Measurements from ENCODE around the gene OPN5. TPM values are rescaled to one million over a fixed set of nuclear protein-coding genes. Genes with fewer than 3 reads are reported as not detected.
"Not testable (repeated sequence)": the region's sequence is repeated elsewhere in the genome, so short reads cannot be mapped to it uniquely, and the experiment has no call there.

Gene OPN5
- not detected for total RNA-seq
- long read RNA-seq, result 0 reads

- DNase-seq (ENCODE audit: low spot score), result no peak
Observed at GRCh38 chr6:47781732-47782131, at the start of gene OPN5. OPN5 (plus strand) TSS chr6:47782032; CDS start chr6:47782067, 35 bp downstream.

DNA sequence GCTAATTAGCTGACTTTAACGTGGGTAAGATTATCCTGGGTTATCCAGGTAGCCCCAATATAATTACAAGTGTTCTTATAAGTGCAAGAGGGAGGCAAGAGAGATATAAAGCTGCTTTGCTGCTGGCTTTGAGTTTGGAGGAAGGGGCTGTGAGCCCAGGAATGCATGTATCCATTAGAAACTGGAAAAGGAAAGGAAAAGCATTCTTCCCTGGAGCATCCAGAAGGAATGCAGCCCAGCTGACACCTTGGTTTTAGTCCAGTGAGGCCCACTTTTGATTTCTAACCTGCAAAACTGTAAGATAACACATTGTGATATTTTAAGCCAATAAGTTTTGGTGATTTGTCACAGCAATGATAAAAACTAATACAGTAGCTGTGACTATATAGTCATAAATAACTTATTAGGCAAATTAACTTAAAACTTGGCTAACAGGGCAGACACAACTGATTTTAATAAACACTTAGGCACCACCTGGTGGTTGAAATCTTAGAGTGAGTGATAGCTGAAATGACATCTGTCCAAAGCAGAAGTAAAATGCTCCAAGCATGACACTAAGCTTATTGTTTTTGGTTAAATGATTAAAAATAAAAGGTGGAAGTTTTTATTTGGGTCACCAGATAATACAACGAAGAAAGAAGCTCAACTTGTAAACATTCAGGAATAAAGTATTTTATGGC is 47.8 kb upstream of the OPN5 start:
- DNase-seq (ENCODE audit: low spot score), result no peak

DNA sequence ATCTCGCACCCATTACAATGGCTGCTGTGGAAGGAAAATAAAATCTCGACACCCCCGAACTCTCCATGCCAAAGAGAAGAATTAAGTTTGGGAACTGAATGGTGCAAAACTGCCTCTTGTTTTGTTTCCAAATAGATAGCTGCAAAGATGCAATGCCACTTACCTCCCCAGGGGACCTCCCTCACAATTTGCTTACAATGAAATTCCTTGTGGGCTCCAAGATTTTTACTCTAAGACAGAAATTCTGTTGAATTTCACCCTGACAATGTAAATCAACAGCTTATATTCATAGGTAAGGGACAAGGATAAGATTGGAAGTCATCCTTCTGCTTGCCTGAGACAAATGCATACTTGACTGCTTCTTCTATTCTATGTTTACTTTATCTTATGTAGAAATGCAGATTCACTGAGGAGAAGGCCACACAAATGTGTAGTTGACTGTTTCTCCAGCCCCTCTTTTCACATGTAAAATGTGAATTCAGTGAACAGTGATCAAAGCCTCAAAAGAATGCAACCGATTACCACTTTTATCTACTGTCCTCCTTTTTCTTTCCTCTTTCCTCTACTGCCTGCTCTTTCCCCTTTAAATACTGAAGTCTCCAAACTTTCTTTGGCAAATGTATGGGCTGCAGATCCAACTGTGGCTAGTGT is 46.9 kb upstream of the OPN5 start:
- DNase-seq (ENCODE audit: low spot score), result no peak

DNA sequence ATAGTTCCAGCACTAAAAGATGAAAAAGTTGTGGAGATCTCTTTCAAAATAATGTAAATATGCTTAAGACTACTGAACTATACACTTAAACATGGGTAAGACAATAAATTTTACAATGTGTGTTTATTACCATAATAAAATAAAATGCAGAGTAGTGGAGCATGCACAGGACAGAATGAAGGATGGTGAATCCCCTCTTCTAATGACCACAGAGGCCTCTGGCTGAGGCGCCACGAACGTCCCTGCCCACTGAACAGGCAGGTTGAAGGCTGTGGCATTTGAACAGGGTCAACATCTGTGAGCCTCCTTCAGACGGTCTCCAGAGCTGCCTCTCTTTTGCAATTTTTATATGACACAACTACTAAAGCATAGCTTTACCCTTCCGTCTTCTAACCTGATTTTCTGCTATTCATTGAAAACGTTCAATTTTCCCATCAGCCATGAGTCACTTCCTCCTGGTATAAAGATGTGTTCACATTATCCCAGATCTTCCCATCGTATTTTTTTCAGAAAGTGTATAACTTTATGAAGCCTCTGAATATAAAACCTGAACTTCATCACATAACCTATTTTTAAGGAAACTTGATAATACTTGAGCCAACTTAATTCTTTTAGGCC is 45.6 kb upstream of the OPN5 start:
- DNase-seq (ENCODE audit: low spot score), result no peak

DNA sequence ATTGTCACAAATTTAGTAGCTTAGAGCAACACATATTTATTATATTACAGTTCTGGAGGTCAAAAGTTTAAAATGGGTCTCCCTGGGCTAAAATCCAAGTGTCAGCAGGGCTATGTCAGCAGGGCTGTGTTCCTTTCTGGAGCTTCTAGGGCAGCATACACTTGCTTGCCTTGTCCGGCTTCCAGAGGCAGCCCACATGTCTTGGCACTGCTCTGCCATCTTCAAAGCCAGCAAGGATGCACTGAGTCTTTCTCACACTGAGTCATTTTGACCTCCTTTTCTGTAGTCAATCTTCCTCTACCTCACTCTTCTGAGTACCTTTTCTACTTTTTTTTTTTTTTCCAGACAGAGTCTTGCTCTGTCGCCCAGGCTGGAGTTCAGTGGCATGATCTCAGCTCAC is 44.4 kb upstream of the OPN5 start:
- no peak for DNase-seq (ENCODE audit: low spot score)

DNA sequence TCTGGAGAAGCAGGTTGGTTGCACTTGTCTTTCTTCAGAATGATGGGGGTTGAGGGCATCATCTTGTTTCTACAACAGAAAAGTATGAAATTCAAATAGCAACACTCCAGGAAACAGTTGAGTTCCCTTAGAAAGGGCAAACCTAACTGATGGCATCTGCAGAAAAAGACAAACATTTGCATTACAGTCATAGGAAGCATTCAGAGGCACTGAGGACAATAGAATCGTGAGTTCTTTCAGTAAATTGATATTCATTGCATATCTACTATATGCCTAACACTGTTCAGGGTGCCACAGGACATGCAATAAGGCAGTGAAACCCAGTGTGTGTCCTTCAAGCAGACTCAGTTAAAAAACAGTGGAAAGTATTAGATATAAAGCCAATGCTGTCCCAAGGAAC is 41.1 kb upstream of the OPN5 start:
- no peak for DNase-seq (ENCODE audit: low spot score)

DNA sequence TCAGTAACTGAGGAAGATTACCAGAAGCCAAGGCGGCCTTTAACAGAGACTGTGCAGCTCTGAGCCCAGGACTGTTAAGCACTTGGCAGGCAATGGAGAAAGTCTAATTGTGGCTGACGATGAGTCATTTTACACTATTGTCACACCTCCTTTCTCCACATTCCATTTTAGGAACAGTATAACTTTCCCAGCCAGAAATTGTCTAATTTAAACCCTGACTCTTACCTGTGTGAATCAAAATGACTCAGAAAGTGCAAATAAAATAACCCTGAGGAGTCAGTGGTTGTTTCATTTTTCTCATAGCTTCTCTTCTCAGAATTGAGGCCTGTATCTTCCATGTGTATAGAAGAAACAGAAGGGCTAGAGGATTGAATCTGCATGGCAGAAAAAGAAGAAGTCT is 40.0 kb upstream of the OPN5 start:
- no peak for DNase-seq (ENCODE audit: low spot score)

DNA sequence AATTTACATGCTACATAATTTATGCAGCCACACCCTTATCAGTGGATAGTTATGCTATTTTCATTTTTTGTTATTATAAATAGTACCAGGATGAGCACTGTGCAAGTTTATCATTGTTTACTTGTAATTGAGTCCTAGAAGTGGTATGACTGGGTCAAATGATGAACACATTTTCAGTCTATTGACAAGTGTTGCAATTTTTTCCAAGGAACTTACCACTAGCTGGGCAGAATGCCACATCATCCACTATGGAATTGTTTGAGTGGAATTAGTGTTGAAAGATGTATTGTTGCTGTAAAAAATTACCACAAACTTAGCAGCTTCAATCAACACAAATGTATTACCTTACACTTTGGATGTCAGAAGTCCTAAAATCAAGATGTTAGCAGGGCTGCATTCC is 38.1 kb upstream of the OPN5 start:
- no peak for DNase-seq (ENCODE audit: low spot score)

GRCh38 chr6:47745269-47745668 is 36.6 kb upstream of the OPN5 start:
- DNase-seq (ENCODE audit: low spot score), result not testable (repeated sequence)

- DNase-seq (ENCODE audit: low spot score), result no peak
Observed at GRCh38 chr6:47749757-47750156, 32.1 kb upstream of the OPN5 start.

DNA sequence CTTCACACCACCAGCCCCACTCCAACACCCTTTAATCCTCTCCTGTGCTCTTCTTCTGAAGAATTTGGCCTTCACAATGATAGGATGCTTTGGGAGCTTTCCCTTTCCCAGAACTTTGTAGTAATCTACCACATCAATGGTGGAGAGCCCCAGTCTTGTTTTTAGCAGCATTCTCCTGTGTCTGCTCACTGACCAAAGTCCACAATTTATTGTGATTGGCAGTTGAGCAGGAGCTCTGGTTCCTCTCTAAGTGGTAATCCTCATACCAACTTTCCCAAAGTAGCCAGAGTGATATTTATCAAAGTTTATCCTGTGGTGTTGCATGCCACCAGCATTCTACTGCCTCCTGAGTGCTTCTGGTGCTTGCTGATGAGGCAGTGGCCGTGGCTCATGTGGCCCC is 29.0 kb upstream of the OPN5 start:
- no peak for DNase-seq (ENCODE audit: low spot score)

DNA sequence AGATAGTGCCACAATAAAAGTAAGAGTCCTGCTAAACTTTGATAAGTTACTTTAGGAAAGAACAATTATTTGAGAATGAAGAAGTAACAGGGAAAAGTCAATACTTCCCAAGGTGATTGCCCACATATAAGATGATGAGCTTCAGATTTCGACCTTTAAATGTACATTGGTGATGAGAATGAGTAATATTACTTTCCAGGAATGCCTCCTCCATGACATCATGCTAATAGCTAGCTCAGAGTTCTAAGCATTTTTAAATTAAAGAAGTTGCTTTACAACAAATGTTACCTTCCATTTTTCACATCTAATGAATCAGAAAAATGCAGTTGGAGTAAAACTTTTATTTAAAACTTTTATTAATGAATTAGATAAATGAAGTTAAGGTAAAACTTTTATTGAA is 22.5 kb upstream of the OPN5 start:
- DNase-seq (ENCODE audit: low spot score), result no peak

GRCh38 chr6:47762502-47762901 is 19.3 kb upstream of the OPN5 start:
- DNase-seq (ENCODE audit: low spot score), result no peak

DNA sequence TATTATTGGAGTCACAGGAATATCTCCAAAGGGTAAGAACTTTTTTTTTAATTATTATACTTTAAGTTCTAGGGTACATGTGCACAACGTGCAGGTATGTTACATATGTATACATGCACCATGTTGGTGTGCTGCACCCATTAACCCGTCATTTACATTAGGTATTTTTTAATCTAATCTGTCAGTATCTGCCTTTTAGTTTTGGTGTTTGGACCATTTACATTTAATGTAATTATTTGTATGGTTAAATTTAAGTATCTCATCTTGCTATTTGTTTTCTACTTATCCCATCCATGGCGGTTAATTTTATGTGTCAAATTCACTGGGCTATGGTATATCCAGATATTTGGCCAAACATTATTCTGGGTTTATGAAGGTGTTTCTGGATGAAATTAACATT is 15.4 kb upstream of the OPN5 start:
- no peak for DNase-seq (ENCODE audit: low spot score)

GRCh38 chr6:47767102-47767501 is 14.7 kb upstream of the OPN5 start:
- DNase-seq (ENCODE audit: low spot score), result no peak

- DNase-seq (ENCODE audit: low spot score), result no peak
Observed at GRCh38 chr6:47769982-47770381, 11.8 kb upstream of the OPN5 start.

DNA sequence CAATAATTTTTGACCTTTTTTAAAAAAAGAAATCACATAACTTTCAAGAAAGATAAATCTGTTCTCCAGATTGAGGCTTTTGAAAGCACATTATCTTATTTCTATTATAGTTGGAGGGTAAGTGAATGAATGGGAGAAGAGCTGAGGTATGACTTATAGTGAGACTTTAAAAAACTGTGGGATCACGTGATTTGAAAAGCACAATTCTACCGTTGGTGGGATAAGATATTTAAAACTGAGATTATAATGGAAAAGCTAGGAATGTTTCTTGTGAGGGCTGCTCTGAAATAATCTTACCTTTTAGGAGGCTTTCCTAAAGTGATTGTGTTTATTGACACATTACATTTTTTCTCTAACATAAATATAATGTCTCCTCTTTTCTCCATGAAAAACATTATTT is 9.5 kb upstream of the OPN5 start:
- no peak for DNase-seq (ENCODE audit: low spot score)

DNA sequence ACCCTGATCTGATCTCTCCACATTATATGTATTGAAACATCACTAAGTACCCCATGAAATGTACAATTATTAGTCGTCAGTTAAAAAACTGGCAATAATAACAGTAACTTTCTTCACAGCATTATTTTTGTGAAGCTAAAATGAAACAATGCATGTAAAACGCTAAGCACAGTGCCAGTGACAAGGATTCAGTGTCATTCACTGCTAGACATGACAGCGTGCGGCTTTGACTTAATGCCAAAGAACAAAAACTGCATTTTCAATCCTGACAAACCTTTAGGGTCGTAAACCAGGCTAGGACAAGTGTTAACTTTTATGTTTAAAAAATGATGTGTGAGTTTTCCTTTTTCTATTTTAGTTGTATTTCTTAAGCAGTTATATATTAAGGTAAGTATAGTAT is 8.8 kb upstream of the OPN5 start:
- no peak for DNase-seq (ENCODE audit: low spot score)

DNA sequence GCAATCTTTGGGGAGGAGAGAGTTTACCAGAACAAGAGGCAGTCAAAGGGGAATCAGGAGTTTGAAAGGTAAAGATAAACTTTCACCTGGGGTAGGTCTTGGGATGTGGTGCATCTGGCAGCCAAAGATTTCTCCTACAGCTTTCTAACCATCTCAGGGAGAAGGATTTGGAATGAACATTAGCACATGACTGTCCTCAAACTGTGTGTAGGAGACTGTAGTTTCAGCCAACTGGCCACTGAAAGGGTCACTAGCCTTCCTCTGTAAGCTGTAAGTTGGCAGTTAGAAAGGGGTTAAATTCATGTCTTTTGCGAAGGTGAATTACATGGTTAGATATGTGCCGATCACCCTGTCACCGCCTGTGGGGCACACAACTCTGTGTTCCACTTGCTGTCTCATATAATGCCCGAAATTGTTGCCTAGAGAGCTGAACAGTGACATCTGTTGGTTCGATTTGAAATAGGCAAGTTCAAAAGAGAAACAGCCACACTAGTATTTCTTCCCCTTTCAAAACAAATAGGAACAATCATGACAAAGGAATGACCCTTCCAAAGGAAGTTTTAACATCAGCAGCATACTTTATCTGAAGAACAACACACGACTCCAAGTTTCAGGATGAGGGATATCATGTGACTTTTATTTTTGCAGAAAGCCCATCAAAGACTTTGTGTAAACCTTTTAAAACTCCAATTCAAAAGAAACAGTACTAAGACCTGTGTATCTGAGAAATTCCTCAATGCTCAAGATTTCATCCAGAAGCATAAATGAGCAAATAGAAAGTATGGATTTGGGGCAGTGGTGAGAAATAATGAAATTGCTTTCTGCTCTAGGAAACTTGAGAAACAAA is 1.1 kb upstream of the OPN5 start:
- DNase-seq (ENCODE audit: low spot score), result no peak

DNA sequence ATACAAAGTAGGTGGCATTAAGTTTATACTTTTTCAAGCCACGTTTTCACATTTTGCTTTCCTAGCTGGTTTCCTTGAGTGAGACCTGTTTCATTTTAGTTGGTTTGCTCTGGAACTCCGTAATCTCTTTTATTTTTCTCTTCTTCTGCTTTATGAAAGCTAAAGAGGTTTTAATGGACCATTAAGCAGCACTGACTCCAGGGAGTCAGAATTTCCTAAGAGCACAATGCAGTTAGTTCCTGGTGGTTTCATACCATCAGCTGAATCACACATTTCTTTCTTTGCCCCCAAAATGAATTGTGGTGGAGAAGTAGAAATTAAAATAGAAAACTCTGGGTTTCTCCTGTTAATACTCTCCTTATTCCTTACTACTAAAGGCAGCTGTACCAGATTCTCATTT is 3.4 kb downstream of the OPN5 start:
- no peak for DNase-seq (ENCODE audit: low spot score)

DNA sequence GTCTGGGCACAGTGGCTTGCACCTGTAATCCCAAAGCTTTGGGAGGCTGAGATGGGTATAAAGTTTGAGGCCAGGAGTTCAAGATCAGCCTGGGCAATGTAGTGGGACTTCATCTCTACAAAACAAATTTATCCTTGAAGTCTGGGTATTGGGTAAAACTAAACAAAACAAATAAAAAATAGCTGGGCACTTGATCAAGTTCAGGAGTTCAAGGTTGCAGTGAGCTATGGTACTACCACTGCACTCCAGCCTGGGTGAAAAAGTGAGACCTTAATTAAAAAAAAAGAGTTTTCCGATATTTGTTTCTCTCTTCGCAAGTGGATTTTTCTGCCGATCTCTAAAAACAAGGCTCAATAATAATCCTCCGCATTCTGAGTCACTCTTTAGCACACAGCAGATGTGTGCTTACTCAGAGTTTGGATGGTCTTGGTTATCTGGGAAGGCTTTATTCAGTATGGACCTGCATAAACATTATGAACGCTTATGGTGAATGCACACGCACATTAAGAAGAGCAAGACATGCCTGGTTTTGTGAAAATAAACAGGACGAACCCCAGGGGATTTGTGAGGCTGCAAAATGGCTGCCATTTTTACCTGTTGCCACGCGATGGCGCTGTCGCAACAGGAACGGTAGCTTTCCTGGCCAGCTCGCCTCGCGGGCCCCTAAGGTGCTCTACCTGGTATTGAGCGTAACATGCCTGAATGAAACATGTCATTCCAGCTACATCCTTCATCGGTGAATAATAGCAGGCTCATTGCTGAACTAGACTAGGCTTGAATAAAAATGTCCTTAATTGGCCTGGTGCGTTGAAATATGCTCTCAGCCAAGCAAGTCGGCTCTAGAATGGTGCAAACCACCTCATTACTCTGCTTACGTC is 6.0 kb downstream of the OPN5 start:
- DNase-seq (ENCODE audit: low spot score), result peak; percentile 89
